Pancreas (tissue), 10 donors: Measurements from ENCODE around the gene ANO1. TPM values are rescaled to one million over a fixed set of nuclear protein-coding genes. Genes with fewer than 3 reads are reported as not detected.

Experiments used
- ATAC-seq, 4 donors: fragments of 200-7000 bp; cut with Tn5 transposase; one replicate each; pipeline versions ENCODE4 v1.8.0 to v1.9.1; 2020; ENCODE audit warnings: mild to moderate bottlenecking in 4 of 4, moderate library complexity in 4 of 4
- DNase-seq, 6 donors: peaks; one replicate each; pipeline ENCODE4 v3.0.0-alpha.2; 2020
- FAIRE-seq: peaks from 2 replicates; lab custom pipeline; 2012; peaks lifted over from hg19 to GRCh38; lab: Jason Lieb, UNC
- H3K27ac ChIP-seq, 4 donors: fragments of 200-600 bp; sonication (generic); 1 replicate in 3 of 4; 2 replicates in 1 of 4; pipeline versions ENCODE4 v1.5.0 to v1.8.0; 2020
- H3K27me3 ChIP-seq, 4 donors: fragments of 200-600 bp; one replicate each; pipeline ENCODE4 v1.8.0; 2021
- H3K36me3 ChIP-seq, 3 donors: fragments of 200-600 bp; sonication (generic) in 1 of 3; one replicate each; pipeline versions ENCODE4 v1.5.0 to v1.8.0; 2020 to 2021
- H3K4me1 ChIP-seq, 3 donors: fragments of 200-600 bp; one replicate each; pipeline ENCODE4 v1.8.0; 2021
- H3K4me3 ChIP-seq, 4 donors: fragments of 200-600 bp; sonication (generic) in 2 of 4; one replicate each; pipeline versions ENCODE4 v1.5.0 to v1.8.0; 2020 to 2021
- H3K9me3 ChIP-seq, 4 donors: fragments of 200-600 bp; one replicate each; pipeline ENCODE4 v1.8.0; 2021
- WGBS, 2 donors: extraction: QIAGEN DNeasy Blood & Tissue Kit; methylation state at CpG; one replicate each; pipeline ENCODE4 v1.1.7; 2013; 5-methylcytosine and 5-hydroxymethylcytosine counted together
- intact Hi-C, 3 donors: fragments of 100-400 bp; cut with DNase I; formaldehyde crosslinking; loops; one replicate each; pipeline versions ENCODE4 v1.11.1 to v1.14.2; 2022
- polyA plus RNA-seq, 2 donors: library from polyadenylated mRNA; stranded (reverse); fragments of 200-250 nt; gene quantifications; one replicate each; pipeline ENCODE4 v1.2.3, GENCODE V29; 2013
- total RNA-seq, 6 donors: library from RNA; stranded (reverse); fragmentation: NEBNext Ultra II Directional in 4 of 6; extraction: Animal tissue kit (Norgen Biotek cat#: 25700) in 4 of 6; gene quantifications; one replicate each; pipeline versions ENCODE4 v1.2.1 to v1.2.4, GENCODE V29; 2021 to 2023
- TF ChIP-seq, protein P1 (sequence below), 4 donors: fragments of 200-600 bp; sonication (generic) in 3 of 4; IDR thresholded peaks; one replicate each; pipeline versions ENCODE4 v1.5.0 to v1.8.0; 2021; ENCODE audit warnings: antibody characterized with exemption in 4 of 4
- donor health status: healthy with polysubstance abuse.
- donor health status: DM: no; HTN: no; CAD: no; lungs with moderate emphysema.
- donor health status: DM: no; HTN: no; CAD: no.
- donor health status: control.
- donor health status: control.
- donor health status: Bipolar disorder and iron deficiency.
- donor health status: DM: yes; HTN: yes; CAD: no.
- donor health status: DM: no; HTN: no; CAD: no.
- donor health status: DM: no; HTN: no; CAD: no.
- donor health status: DM: yes; HTN: yes; CAD: no.

ANO1 gene
- total and polyA plus RNA-seq, 8 donors: 1.5 to 12.4 (median 5.1) TPM

DNA sequence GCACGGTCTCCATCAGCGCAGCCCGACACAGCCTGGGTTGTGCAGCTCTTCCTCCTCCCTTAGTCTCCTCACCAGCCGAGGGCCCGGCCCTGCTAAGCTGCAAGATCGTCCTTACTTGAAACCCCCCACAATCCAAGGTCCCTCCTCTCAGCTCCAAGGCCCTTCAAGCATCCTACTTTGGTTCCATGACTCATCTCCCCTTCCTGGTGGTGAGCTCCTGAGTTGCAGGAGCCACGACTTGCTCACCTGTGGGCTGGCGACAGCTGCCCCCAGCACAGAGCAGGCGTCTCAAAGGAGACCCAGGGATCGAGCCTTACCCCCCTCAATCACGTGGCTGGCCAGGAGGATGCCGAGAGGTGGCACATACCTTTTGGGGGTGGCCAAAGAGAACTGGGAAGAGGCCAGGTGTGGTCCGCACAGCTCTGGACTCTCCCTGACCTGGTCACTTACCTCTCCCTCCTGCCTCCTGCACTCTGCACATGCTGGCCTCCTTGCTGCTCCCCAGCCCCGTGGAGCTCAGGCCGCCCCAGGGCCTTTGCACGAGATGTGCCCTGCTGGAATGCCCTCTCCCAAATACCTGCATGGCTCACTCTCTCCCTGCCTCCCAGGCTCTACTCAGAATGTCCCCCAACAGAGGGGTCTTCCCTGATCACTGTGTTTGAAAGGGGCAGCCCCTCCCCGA lies 89.7 kb downstream of the ANO1 start:
- Histone ChIP-seq H3K27me3 (no peaks in the 10 kb centered on the region), H3K4me1 (no peaks in the 10 kb centered on the region), H3K36me3 (no peaks in the 10 kb centered on the region), H3K27ac (no peak overlapping the region), H3K4me3 (no peak overlapping the region), H3K9me3 (no peaks in the 10 kb centered on the region)
- no peak for FAIRE-seq
- no peak for DNase-seq
- no peak for ATAC-seq
- TF ChIP-seq, protein P1, sequence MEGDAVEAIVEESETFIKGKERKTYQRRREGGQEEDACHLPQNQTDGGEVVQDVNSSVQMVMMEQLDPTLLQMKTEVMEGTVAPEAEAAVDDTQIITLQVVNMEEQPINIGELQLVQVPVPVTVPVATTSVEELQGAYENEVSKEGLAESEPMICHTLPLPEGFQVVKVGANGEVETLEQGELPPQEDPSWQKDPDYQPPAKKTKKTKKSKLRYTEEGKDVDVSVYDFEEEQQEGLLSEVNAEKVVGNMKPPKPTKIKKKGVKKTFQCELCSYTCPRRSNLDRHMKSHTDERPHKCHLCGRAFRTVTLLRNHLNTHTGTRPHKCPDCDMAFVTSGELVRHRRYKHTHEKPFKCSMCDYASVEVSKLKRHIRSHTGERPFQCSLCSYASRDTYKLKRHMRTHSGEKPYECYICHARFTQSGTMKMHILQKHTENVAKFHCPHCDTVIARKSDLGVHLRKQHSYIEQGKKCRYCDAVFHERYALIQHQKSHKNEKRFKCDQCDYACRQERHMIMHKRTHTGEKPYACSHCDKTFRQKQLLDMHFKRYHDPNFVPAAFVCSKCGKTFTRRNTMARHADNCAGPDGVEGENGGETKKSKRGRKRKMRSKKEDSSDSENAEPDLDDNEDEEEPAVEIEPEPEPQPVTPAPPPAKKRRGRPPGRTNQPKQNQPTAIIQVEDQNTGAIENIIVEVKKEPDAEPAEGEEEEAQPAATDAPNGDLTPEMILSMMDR (IDR thresholded peaks at IDR 0.05): no peak
- 64 to 76% methylated on average over 17 of the region's 17 CpGs for WGBS, 2 donors
- intact Hi-C loops: no loop called here

DNA sequence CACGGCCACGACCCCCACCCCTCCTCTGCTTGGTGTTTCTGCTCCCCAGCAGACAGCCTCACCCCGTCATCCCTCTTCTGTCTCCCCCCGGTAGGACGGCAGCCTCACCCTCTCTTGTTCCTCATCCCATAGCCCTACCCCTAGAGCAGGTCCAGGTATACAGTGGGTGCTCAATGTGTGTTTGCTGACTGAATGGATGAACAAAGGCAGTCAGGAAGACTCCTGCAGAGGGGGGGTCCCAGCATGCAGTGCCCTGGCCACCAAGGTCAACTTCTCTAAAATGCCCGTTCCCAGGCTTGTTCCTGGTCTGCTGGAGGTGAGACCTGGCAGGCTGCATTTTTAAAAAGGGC lies 90.3 kb downstream of the ANO1 start:
- no peak for FAIRE-seq
- intact Hi-C loops: no loop called here
- H3K27ac ChIP-seq: no peak overlapping the region
- H3K27me3 ChIP-seq: no peaks in the 10 kb centered on the region
- TF ChIP-seq, protein P1 (IDR thresholded peaks at IDR 0.05): no peak
- WGBS, 2 donors: 64 to 65% methylated on average over 6 of the region's 6 CpGs
- H3K4me1 ChIP-seq: no peaks in the 10 kb centered on the region
- no peaks in the 10 kb centered on the region for H3K36me3 ChIP-seq
- H3K4me3 ChIP-seq: no peak overlapping the region
- H3K9me3 ChIP-seq: no peaks in the 10 kb centered on the region
- no peak for DNase-seq
- no peak for ATAC-seq

DNA sequence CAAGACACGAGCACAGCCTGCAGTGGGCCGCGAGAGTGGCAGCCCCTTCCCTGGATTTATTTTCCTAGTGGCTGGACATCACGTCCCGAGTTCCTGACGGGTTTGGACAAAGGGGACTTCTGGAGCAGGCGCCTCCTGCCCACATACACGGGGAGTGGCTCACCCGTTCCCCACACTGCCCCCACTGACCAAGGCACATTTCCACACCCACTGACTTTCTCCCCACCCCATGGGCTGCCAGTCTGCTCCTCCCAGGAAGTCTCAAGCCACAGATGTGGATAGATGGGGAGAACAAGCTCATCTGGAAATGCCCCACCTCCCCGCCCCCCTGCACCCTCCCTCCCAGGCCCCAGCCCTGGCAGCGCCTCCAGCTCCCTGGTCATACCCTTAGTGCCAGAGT lies 91.0 kb downstream of the ANO1 start:
- no peak for FAIRE-seq
- H3K9me3 ChIP-seq: no peaks in the 10 kb centered on the region
- DNase-seq: no peak
- no peak for ATAC-seq
- intact Hi-C loops: no loop called here
- TF ChIP-seq, protein P1 (IDR thresholded peaks at IDR 0.05): no peak
- H3K4me1 ChIP-seq: no peaks in the 10 kb centered on the region
- no peaks in the 10 kb centered on the region for H3K27me3 ChIP-seq
- H3K27ac ChIP-seq: no peak overlapping the region
- no peak overlapping the region for H3K4me3 ChIP-seq
- no peaks in the 10 kb centered on the region for H3K36me3 ChIP-seq
- 49 to 51% methylated on average over 11 of the region's 11 CpGs for WGBS, 2 donors

DNA sequence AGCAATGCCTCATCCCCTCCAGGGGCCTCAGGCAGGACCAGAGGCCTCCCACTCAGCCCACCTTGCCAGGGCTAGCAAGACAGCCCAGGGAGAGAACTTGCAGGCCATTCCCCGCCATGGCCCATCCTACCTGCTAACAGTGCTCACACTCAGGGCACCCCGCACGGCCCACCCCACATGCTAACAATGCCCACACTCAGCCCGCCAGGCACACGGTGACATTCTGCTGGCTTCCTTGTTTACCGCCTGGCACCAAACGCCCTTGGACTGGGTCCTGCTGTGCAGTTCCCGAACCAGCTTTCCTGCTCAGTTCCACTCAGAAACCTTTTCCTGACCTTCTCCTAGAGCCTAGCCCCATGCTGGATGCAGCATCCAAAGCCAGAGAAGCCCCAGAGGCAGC lies 91.5 kb downstream of the ANO1 start:
- H3K27ac ChIP-seq: no peak overlapping the region
- no peaks in the 10 kb centered on the region for H3K9me3 ChIP-seq
- H3K27me3 ChIP-seq: no peaks in the 10 kb centered on the region
- H3K36me3 ChIP-seq: no peaks in the 10 kb centered on the region
- DNase-seq (no peak), ATAC-seq (no peak), FAIRE-seq (no peak)
- no peaks in the 10 kb centered on the region for H3K4me1 ChIP-seq
- H3K4me3 ChIP-seq: no peak overlapping the region
- intact Hi-C loops: loop anchor here in 1 of 3 donors (10.0 kb wide), 1 partner anchor 245 kb away; no protein-coding TSS in a partner anchor
- WGBS, 2 donors: 40 to 46% methylated on average over 7 to 8 of the region's 8 CpGs
- TF ChIP-seq, protein P1 (IDR thresholded peaks at IDR 0.05): no peak

DNA sequence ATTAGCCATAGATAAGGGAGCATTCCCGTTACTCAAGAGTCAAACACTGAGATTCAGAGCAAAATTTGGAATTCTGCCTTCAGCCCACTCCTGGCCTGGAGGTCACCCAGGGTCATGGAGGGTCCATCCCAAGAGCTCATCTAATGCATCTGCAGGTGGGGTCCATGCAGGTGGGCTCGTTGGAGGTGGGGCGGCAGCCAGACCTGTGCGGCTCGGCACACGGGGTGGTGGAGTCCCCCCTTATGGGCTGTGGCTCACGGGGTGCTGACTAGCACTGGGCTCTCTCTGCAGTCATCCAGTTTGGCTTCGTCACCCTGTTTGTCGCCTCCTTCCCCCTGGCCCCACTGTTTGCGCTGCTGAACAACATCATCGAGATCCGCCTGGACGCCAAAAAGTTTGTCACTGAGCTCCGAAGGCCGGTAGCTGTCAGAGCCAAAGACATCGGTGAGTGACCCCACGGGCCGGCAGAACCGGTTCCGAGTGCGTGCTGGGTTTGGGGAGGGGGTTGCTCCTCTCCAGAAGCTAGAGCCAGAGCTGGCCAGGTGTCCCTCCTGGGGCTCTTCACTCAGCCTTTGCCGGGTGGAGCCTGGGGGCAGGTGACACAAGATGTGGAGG lies 92.6 kb downstream of the ANO1 start:
- TF ChIP-seq, protein P1 (IDR thresholded peaks at IDR 0.05): no peak
- no peaks in the 10 kb centered on the region for H3K27me3 ChIP-seq
- no peaks in the 10 kb centered on the region for H3K4me1 ChIP-seq
- no peak overlapping the region for H3K27ac ChIP-seq
- no peaks in the 10 kb centered on the region for H3K36me3 ChIP-seq
- FAIRE-seq (no peak), DNase-seq (no peak), ATAC-seq (no peak)
- intact Hi-C loops: loop anchor here in 1 of 3 donors (10.0 kb wide), 1 partner anchor 246 kb away; no protein-coding TSS in a partner anchor
- H3K4me3 ChIP-seq: no peak overlapping the region
- 76 to 84% methylated on average over 22 of the region's 22 CpGs for WGBS, 2 donors
- H3K9me3 ChIP-seq: no peaks in the 10 kb centered on the region
